HUES48 (cell line): ENCODE data around the gene ADORA2A.

Source experiments
- H3K27ac ChIP-seq: one replicate; pipeline ENCODE4 v1.7.0; 2013; ENCODE audit warnings: low read depth, low read length, inconsistent platforms
- H3K27me3 ChIP-seq: 2 replicates; pipeline ENCODE4 v1.6.1; 2013; ENCODE audit warnings: mild to moderate bottlenecking, low read length; ENCODE audit not compliant: control insufficient read depth, insufficient read depth
- H3K36me3 ChIP-seq: 2 replicates; pipeline ENCODE4 v1.6.1; 2013; ENCODE audit warnings: low read length; ENCODE audit not compliant: control insufficient read depth, insufficient read depth
- H3K4me1 ChIP-seq: 2 replicates; pipeline ENCODE4 v1.6.1; 2013; ENCODE audit warnings: mild to moderate bottlenecking, low read length; ENCODE audit not compliant: control insufficient read depth, insufficient read depth
- H3K4me3 ChIP-seq: 2 replicates; pipeline ENCODE4 v1.5.1; 2013; ENCODE audit warnings: mild to moderate bottlenecking, low read depth, low read length
- H3K9ac ChIP-seq: 2 replicates; pipeline ENCODE4 v1.6.1; 2013; ENCODE audit warnings: mild to moderate bottlenecking, low read depth, low read length, moderate library complexity
- H3K9me3 ChIP-seq: 2 replicates; pipeline ENCODE4 v1.6.1; 2013; ENCODE audit warnings: low read length; ENCODE audit not compliant: control insufficient read depth, insufficient read depth

ADORA2A gene

GRCh38 chr22:24404561-24405275 is 22.7 kb upstream of the ADORA2A start:
- 0 out of 2 replicates have a peak, but pooled peaks cover 3% of the 10 kb centered on the region for H3K4me1 ChIP-seq
- H3K4me3 ChIP-seq = no peak overlapping the region
- no peak overlapping the region for H3K27ac ChIP-seq
- H3K27me3 ChIP-seq = no peaks in the 10 kb centered on the region
- H3K36me3 ChIP-seq = peaks cover 48% of the 10 kb centered on the region
- H3K9ac ChIP-seq = no peak overlapping the region
- no peaks in the 10 kb centered on the region for H3K9me3 ChIP-seq

DNA sequence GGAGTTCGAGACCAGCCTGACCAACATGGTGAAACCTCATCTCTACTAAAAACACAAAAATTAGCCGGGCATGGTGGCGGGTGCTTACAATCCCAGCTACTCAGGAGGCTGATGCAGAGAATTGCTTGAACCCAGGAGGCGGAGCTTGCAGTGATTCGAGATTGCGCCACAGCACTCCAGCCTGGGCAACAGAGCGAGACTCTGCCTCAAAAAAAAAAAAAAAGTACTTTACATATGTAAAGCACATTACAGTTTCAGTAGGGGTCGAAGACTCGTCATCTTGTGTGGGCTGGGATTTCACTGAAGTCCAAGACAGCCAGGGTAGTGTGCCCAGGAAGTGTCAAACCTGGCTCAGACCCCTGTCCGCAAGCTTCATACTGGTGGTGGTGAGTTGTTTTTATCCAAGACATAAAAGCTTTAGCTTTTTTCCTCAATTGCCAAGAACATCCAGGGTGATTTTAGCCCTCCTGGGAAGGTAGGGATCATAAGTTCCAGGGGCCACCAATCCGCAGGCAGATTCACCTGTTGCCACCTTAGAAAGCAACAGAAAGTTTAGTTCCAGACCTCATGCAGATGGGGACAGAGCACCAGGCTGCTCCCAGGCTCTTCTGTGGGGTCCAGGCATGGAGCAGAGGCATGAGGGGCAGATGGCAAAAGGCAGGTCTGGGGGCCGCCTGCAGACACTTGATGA is 21.6 kb upstream of the ADORA2A start:
- 0 out of 2 replicates have a peak, but pooled peaks cover 3% of the 10 kb centered on the region for H3K4me1 ChIP-seq
- H3K4me3 ChIP-seq = no peak overlapping the region
- no peak overlapping the region for H3K9ac ChIP-seq
- no peaks in the 10 kb centered on the region for H3K27me3 ChIP-seq
- no peak overlapping the region for H3K27ac ChIP-seq
- no peaks in the 10 kb centered on the region for H3K9me3 ChIP-seq
- peaks cover 44% of the 10 kb centered on the region for H3K36me3 ChIP-seq

- Histone ChIP-seq H3K4me3 (no peak overlapping the region), H3K27me3 (no peaks in the 10 kb centered on the region), H3K4me1 (0 out of 2 replicates have a peak, but pooled peaks cover 3% of the 10 kb centered on the region), H3K36me3 (peaks cover 38% of the 10 kb centered on the region), H3K27ac (no peak overlapping the region), H3K9me3 (no peaks in the 10 kb centered on the region), H3K9ac (no peak overlapping the region)
These were observed 20.8 kb upstream of the ADORA2A start for GRCh38 chr22:24406322-24407277.

DNA sequence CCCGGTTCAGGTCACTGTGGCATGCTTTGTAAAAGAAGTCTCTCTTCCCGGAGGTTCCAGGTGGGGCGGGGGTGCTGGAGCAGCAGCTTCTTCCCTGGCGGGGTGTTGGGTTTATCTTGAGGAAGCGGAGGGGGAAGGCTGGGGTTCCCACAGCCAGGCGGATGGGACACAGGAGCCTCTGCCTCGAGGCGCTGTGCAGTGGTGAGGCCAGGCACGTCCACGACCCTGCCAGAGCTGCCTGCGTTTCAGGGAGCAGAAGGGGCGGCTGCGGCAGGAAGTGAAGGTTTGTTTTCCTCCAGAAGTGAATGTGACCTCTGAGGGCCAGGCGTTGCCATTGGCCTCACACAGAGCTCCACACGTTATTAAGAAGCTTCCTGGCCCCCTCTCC is 20.1 kb upstream of the ADORA2A start:
- Histone ChIP-seq H3K27ac (no peak overlapping the region), H3K9ac (no peak overlapping the region), H3K4me1 (0 out of 2 replicates have a peak, but pooled peaks cover 3% of the 10 kb centered on the region)

GRCh38 chr22:24407884-24408283 is 19.5 kb upstream of the ADORA2A start:
- 0 out of 2 replicates have a peak, but pooled peaks cover 3% of the 10 kb centered on the region for H3K4me1 ChIP-seq

More for the DNA sequence above, 20.1 kb upstream of the ADORA2A start:
- H3K36me3 ChIP-seq = peaks cover 35% of the 10 kb centered on the region
- no peaks in the 10 kb centered on the region for H3K9me3 ChIP-seq
- H3K4me3 ChIP-seq = no peak overlapping the region
- no peaks in the 10 kb centered on the region for H3K27me3 ChIP-seq

GRCh38 chr22:24408630-24409029 is 18.8 kb upstream of the ADORA2A start:
- H3K9ac ChIP-seq = no peak overlapping the region
- H3K27me3 ChIP-seq = no peaks in the 10 kb centered on the region
- no peaks in the 10 kb centered on the region for H3K9me3 ChIP-seq
- peaks cover 41% of the 10 kb centered on the region for H3K36me3 ChIP-seq
- 0 out of 2 replicates have a peak, but pooled peaks cover 3% of the 10 kb centered on the region for H3K4me1 ChIP-seq
- no peak overlapping the region for H3K4me3 ChIP-seq
- H3K27ac ChIP-seq = no peak overlapping the region

More at GRCh38 chr22:24407884-24408283, 19.5 kb upstream of the ADORA2A start:
- Histone ChIP-seq H3K9ac (no peak overlapping the region), H3K27me3 (no peaks in the 10 kb centered on the region), H3K4me3 (no peak overlapping the region), H3K27ac (no peak overlapping the region), H3K9me3 (no peaks in the 10 kb centered on the region), H3K36me3 (peaks cover 35% of the 10 kb centered on the region)

DNA sequence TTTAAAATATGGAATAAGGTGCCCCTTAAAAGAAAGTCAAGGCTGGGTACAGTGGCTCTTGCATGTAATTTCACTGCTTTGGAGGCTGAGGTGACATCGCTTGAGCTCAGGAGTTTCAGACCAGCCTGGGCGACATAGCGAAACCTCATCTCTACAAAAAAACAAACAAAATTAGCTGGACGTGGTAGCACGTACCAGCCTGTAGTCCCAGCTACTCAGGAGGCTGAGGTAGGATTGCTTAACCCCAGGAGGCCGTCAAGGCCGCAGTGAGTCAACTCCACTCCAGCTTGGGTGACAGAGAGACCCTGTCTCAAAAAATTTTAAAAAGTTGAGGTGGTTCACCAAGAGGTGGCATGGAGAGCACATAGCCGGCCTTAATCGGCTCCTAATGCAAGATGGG is 17.7 kb upstream of the ADORA2A start:
- no peak overlapping the region for H3K4me3 ChIP-seq
- H3K27me3 ChIP-seq = no peaks in the 10 kb centered on the region
- H3K9ac ChIP-seq = no peak overlapping the region
- no peaks in the 10 kb centered on the region for H3K9me3 ChIP-seq
- 0 out of 2 replicates have a peak, but pooled peaks cover 3% of the 10 kb centered on the region for H3K4me1 ChIP-seq
- H3K27ac ChIP-seq = no peak overlapping the region
- H3K36me3 ChIP-seq = peaks cover 43% of the 10 kb centered on the region

DNA sequence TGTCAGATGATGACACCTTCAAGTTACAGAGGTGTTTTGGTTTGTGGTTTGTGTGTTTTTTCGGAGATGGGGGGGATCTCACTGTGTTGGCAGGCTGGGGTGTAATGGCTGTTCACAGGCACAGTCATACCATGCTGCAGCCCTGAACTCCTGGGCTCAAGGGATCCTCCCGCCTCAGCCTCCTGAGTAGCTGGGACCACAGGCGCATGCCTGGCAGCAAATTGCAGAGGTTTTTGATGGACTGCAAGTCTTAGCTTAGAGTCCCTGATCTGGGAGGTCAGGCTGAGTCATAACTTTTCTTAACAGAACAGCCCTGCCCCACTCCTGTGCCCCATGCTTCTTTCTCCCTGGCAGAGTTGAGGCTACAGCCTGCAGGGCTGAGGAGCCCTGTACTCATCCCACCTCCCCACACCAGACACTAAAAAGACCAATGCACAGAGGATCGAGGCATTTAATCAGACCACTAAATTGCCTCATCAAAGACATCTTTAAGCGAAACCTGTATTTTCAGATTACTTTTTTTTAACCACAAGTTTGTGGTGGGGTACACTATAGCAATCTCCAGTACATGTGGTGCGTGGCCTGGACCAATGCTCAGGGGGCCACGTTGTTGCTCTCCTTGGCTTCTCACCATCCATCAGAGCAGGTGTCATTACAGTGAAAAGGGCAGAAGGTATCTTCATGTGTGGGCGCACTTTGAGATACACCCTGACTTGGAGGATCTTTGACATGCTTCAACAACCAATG is 17.1 kb upstream of the ADORA2A start:
- Histone ChIP-seq H3K4me1 (0 out of 2 replicates have a peak, but pooled peaks cover 3% of the 10 kb centered on the region), H3K36me3 (peaks cover 45% of the 10 kb centered on the region)

GRCh38 chr22:24411256-24412004 is 16.0 kb upstream of the ADORA2A start:
- Histone ChIP-seq H3K36me3 (peaks cover 54% of the 10 kb centered on the region), H3K4me1 (0 out of 2 replicates have a peak, but pooled peaks cover 3% of the 10 kb centered on the region), H3K27ac (no peak overlapping the region), H3K9me3 (no peaks in the 10 kb centered on the region), H3K9ac (no peak overlapping the region), H3K4me3 (no peak overlapping the region), H3K27me3 (no peaks in the 10 kb centered on the region)

More for the DNA sequence above, 17.1 kb upstream of the ADORA2A start:
- Histone ChIP-seq H3K4me3 (no peak overlapping the region), H3K27ac (no peak overlapping the region), H3K27me3 (no peaks in the 10 kb centered on the region), H3K9ac (no peak overlapping the region), H3K9me3 (no peaks in the 10 kb centered on the region)
